ENCODE measurements around the gene C1orf87. TPM values are rescaled to one million over a fixed set of nuclear protein-coding genes. Genes with fewer than 3 reads are reported as not detected.

The C1orf87 gene
- total and polyA plus RNA-seq, 10 donors: not detected

DNA sequence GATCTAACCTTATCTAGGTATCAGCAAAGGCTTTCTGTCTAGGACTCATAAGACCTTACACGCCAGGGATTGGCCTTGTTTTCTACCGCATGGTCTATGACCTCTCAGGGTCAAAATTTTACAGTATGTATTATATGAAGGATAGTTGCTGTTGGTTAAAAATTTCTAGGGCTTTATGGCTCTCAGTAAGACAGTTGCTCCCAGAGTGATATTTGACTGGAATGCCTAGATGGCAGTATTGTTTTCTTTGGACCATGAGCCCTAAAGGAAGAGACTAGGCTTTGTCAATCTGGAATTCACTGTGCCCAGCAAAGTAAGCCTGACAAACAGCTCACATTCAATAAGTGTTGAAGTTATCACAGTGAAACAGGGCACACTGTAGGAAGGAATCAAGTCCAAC is 37.6 kb downstream of the C1orf87 start:
- Histone ChIP-seq H3K4me3 (no peak overlapping the region), H3K9me3 (no peaks in the 10 kb centered on the region), H3K27ac (no peak overlapping the region), H3K36me3 (no peaks in the 10 kb centered on the region), H3K4me1 (no peaks in the 10 kb centered on the region), H3K27me3 (replicated peaks in 1 of 7) (no peaks in the 10 kb centered on the region)
- 40 to 95% (median 64%) methylated on average over 2 of the region's 2 CpGs for WGBS, 5 donors
- intact Hi-C loops (cut with DNase I; ENCODE audit: low total_unique reads): no loop called here
- TF ChIP-seq, protein P1, sequence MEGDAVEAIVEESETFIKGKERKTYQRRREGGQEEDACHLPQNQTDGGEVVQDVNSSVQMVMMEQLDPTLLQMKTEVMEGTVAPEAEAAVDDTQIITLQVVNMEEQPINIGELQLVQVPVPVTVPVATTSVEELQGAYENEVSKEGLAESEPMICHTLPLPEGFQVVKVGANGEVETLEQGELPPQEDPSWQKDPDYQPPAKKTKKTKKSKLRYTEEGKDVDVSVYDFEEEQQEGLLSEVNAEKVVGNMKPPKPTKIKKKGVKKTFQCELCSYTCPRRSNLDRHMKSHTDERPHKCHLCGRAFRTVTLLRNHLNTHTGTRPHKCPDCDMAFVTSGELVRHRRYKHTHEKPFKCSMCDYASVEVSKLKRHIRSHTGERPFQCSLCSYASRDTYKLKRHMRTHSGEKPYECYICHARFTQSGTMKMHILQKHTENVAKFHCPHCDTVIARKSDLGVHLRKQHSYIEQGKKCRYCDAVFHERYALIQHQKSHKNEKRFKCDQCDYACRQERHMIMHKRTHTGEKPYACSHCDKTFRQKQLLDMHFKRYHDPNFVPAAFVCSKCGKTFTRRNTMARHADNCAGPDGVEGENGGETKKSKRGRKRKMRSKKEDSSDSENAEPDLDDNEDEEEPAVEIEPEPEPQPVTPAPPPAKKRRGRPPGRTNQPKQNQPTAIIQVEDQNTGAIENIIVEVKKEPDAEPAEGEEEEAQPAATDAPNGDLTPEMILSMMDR (IDR thresholded peaks at IDR 0.05 in 8 of 11, conservative IDR thresholded peaks at IDR 0.05 in 3 of 11): no peak
- no peak for TF ChIP-seq POLR2A (IDR thresholded peaks at IDR 0.05)
- TF ChIP-seq POLR2AphosphoS5 (IDR thresholded peaks at IDR 0.05): no peak
- DNase-seq: no peak

DNA sequence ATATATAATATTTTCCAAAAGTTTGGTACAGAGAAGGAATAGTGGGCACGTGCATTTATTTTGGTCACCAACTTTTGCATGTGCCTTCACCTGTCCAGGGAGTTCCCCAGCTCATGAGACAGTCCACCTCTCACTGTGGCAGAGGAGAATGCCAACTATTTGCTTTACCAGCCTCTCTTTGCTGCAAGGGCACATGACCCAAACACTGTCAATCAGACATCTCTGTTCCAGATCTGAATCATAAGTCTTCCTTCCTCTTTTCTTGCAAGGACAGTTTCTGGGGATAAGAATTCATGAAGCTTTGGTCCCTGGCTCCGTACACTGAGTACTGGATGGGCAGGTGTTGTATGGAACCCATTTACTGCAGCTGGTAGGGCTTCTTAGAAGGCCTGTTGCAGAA is 38.6 kb downstream of the C1orf87 start:
- Histone ChIP-seq H3K4me1 (no peaks in the 10 kb centered on the region), H3K4me3 (no peak overlapping the region), H3K27me3 (replicated peaks in 1 of 7) (no peaks in the 10 kb centered on the region), H3K36me3 (no peaks in the 10 kb centered on the region), H3K27ac (no peak overlapping the region), H3K9me3 (no peaks in the 10 kb centered on the region)
- no peak for TF ChIP-seq POLR2AphosphoS5 (IDR thresholded peaks at IDR 0.05)
- TF ChIP-seq, protein P1 (IDR thresholded peaks at IDR 0.05 in 8 of 11, conservative IDR thresholded peaks at IDR 0.05 in 3 of 11): no peak
- intact Hi-C loops (cut with DNase I; ENCODE audit: low total_unique reads): no loop called here
- no peak for DNase-seq
- 43 to 77% (median 63%) methylated on average over 2 of the region's 2 CpGs for WGBS, 5 donors

DNA sequence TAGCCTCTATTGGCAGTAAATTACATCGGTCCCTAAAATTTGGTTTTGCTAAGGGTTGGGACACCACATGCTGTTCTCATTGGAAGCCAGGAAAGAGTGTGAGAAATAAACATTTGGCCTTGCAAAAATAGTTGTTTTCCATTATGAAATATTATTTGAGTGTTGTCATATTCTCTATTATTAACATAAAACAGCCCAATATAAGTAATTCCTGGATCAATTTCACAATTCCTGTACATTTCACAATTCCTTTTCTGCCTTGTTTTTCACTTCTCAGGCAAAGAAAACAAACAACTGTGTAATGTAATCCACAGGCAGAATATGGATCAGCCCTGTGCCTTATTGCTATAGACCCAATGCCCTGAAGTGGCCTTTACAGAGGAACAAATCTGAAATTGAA is 40.5 kb downstream of the C1orf87 start:
- no peaks in the 10 kb centered on the region for H3K9me3 ChIP-seq
- intact Hi-C loops (cut with DNase I; ENCODE audit: low total_unique reads): no loop called here
- H3K27me3 ChIP-seq (replicated peaks in 1 of 7): no peaks in the 10 kb centered on the region
- no peaks in the 10 kb centered on the region for H3K4me1 ChIP-seq
- no peak for DNase-seq
- WGBS, 5 donors: 95 to 100% (median 97%) methylated on average over 1 of the region's 1 CpG
- H3K36me3 ChIP-seq: no peaks in the 10 kb centered on the region
- H3K27ac ChIP-seq: no peak overlapping the region
- TF ChIP-seq POLR2A (IDR thresholded peaks at IDR 0.05) (no peak), POLR2AphosphoS5 (IDR thresholded peaks at IDR 0.05) (no peak)
- TF ChIP-seq, protein P1 (IDR thresholded peaks at IDR 0.05 in 8 of 11, conservative IDR thresholded peaks at IDR 0.05 in 3 of 11): no peak
- no peak overlapping the region for H3K4me3 ChIP-seq

DNA sequence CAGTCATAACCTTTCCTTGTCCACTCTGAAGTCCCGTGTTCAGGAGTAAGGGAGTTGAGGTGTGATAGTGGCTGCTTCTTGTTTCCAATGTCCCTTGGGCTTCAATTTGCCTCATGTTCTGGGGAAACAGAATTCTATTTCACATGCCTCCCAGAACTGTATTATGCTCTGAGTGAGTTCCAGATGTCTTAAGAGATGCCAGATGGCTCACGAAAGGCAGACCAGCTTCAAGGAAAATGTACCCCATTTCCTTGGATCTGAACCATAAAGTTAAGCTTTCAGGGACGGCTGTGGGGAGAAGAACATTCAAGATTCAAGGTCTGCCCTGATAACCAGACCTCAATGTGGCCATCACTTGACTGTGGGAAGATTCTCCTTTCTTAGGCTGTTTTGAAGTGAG is 42.4 kb downstream of the C1orf87 start:
- DNase-seq: no peak
- H3K27ac ChIP-seq: no peak overlapping the region
- H3K27me3 ChIP-seq (replicated peaks in 1 of 7): no peaks in the 10 kb centered on the region
- H3K4me3 ChIP-seq: no peak overlapping the region
- no peaks in the 10 kb centered on the region for H3K36me3 ChIP-seq
- no peaks in the 10 kb centered on the region for H3K4me1 ChIP-seq
- TF ChIP-seq POLR2AphosphoS5 (IDR thresholded peaks at IDR 0.05) (no peak), POLR2A (IDR thresholded peaks at IDR 0.05) (no peak)
- TF ChIP-seq, protein P1 (IDR thresholded peaks at IDR 0.05 in 8 of 11, conservative IDR thresholded peaks at IDR 0.05 in 3 of 11): no peak
- WGBS, 5 donors: 66 to 89% (median 76%) methylated on average over 3 of the region's 3 CpGs
- intact Hi-C loops (cut with DNase I; ENCODE audit: low total_unique reads): no loop called here
- no peaks in the 10 kb centered on the region for H3K9me3 ChIP-seq

Measured in spleen (tissue), 11 donors.